ENCODE results near the gene LETM1.

LETM1 gene

GRCh38 chr4:1856071-1856942, at the start of gene LETM1:
LETM1 (minus strand) TSS chr4:1856156; CDS start chr4:1855950, 206 bp downstream.
- CTCF ChIA-PET, result interaction anchor here (1.3 kb wide), 1 partner anchor 10 kb away, joined by 3 read pairs; no protein-coding TSS in a partner anchor
- Mint-ChIP-seq H3K27ac (peak within 1 kb of the TSS; percentile 77), H3K27me3 (no peaks in the 10 kb centered on the region), H3K36me3 (peaks cover 6% of the 10 kb centered on the region), H3K9me3 (no peaks in the 10 kb centered on the region), H3K4me1 (peaks cover 44% of the 10 kb centered on the region), H3K4me3 (peak within 1 kb of the TSS; percentile 79)
- DNase-seq, result peak; percentile 96

GRCh38 chr4:1904042-1904441, 48.1 kb upstream of the LETM1 start:
- Mint-ChIP-seq H3K4me1 (peaks cover 92% of the 10 kb centered on the region), H3K36me3 (peaks cover 78% of the 10 kb centered on the region), H3K27ac (peak overlapping the region; percentile 14), H3K9me3 (no peaks in the 10 kb centered on the region), H3K27me3 (no peaks in the 10 kb centered on the region), H3K4me3 (no peak overlapping the region)
- DNase-seq, result no peak
- CTCF ChIA-PET, result no interaction called here

GRCh38 chr4:1903035-1903434, 47.1 kb upstream of the LETM1 start:
- H3K36me3 Mint-ChIP-seq, result peaks cover 75% of the 10 kb centered on the region
- H3K9me3 Mint-ChIP-seq, result no peaks in the 10 kb centered on the region
- no peak for DNase-seq
- H3K27me3 Mint-ChIP-seq, result no peaks in the 10 kb centered on the region
- CTCF ChIA-PET, result interaction anchor here (0.7 to 1.6 kb wide), 3 partner anchors 10 to 24 kb away, joined by 3 read pairs; no protein-coding TSS in a partner anchor
- H3K4me3 Mint-ChIP-seq, result no peak overlapping the region
- H3K4me1 Mint-ChIP-seq, result peaks cover 88% of the 10 kb centered on the region
- H3K27ac Mint-ChIP-seq, result peak overlapping the region; percentile 78

GRCh38 chr4:1902243-1902642, 46.3 kb upstream of the LETM1 start:
- CTCF ChIA-PET, result interaction anchor here (0.6 to 1.6 kb wide), 5 partner anchors 10 to 92 kb away, joined by 3 to 5 read pairs (median 3); no protein-coding TSS in a partner anchor
- H3K27me3 Mint-ChIP-seq, result no peaks in the 10 kb centered on the region
- no peaks in the 10 kb centered on the region for H3K9me3 Mint-ChIP-seq
- peaks cover 70% of the 10 kb centered on the region for H3K36me3 Mint-ChIP-seq
- peaks cover 85% of the 10 kb centered on the region for H3K4me1 Mint-ChIP-seq
- peak overlapping the region; percentile 58 for H3K27ac Mint-ChIP-seq
- H3K4me3 Mint-ChIP-seq, result no peak overlapping the region
- no peak for DNase-seq

GRCh38 chr4:1901127-1901526, 45.2 kb upstream of the LETM1 start:
- Mint-ChIP-seq H3K4me3 (no peak overlapping the region), H3K27ac (no peak overlapping the region), H3K4me1 (peaks cover 82% of the 10 kb centered on the region), H3K36me3 (peaks cover 67% of the 10 kb centered on the region), H3K9me3 (no peaks in the 10 kb centered on the region), H3K27me3 (no peaks in the 10 kb centered on the region)
- DNase-seq, result no peak
- CTCF ChIA-PET, result interaction anchor here (0.9 to 4.8 kb wide), 5 partner anchors 14 to 221 kb away, joined by 3 to 30 read pairs (median 16); no protein-coding TSS in a partner anchor

- Mint-ChIP-seq H3K4me3 (no peak overlapping the region), H3K36me3 (peaks cover 67% of the 10 kb centered on the region), H3K27ac (no peak overlapping the region), H3K27me3 (no peaks in the 10 kb centered on the region), H3K9me3 (no peaks in the 10 kb centered on the region), H3K4me1 (peaks cover 82% of the 10 kb centered on the region)
- CTCF ChIA-PET, result interaction anchor here (0.9 to 4.8 kb wide), 12 partner anchors 8 to 221 kb away, joined by 3 to 30 read pairs (median 5); no protein-coding TSS in a partner anchor
- no peak for DNase-seq
Measured at GRCh38 chr4:1900624-1901023, 44.7 kb upstream of the LETM1 start.

GRCh38 chr4:1900087-1900433, 44.1 kb upstream of the LETM1 start:
- H3K4me1 Mint-ChIP-seq, result peaks cover 82% of the 10 kb centered on the region
- H3K27me3 Mint-ChIP-seq, result no peaks in the 10 kb centered on the region
- DNase-seq, result no peak
- no peak overlapping the region for H3K4me3 Mint-ChIP-seq
- H3K36me3 Mint-ChIP-seq, result peaks cover 66% of the 10 kb centered on the region
- CTCF ChIA-PET, result interaction anchor here (0.7 to 4.8 kb wide), 26 partner anchors 9 to 222 kb away, joined by 3 to 30 read pairs (median 4); no protein-coding TSS in a partner anchor
- H3K27ac Mint-ChIP-seq, result peak overlapping the region; percentile 54
- no peaks in the 10 kb centered on the region for H3K9me3 Mint-ChIP-seq

- Mint-ChIP-seq H3K4me3 (no peak overlapping the region), H3K4me1 (peaks cover 80% of the 10 kb centered on the region), H3K9me3 (no peaks in the 10 kb centered on the region), H3K36me3 (peaks cover 63% of the 10 kb centered on the region), H3K27ac (peak overlapping the region; percentile 91), H3K27me3 (no peaks in the 10 kb centered on the region)
- CTCF ChIA-PET, result interaction anchor here (0.7 to 4.8 kb wide), 33 partner anchors 9 to 176 kb away, joined by 3 to 30 read pairs (median 4); no protein-coding TSS in a partner anchor
- DNase-seq, result peak; percentile 84
Measured at GRCh38 chr4:1899149-1900086, 43.5 kb upstream of the LETM1 start.

GRCh38 chr4:1898681-1899080, 42.7 kb upstream of the LETM1 start:
- CTCF ChIA-PET, result interaction anchor here (0.7 to 4.8 kb wide), 23 partner anchors 10 to 175 kb away, joined by 3 to 30 read pairs (median 5); no protein-coding TSS in a partner anchor
- DNase-seq, result no peak
- Mint-ChIP-seq H3K9me3 (no peaks in the 10 kb centered on the region), H3K36me3 (peaks cover 61% of the 10 kb centered on the region), H3K27ac (peak overlapping the region; percentile 91), H3K27me3 (no peaks in the 10 kb centered on the region), H3K4me1 (peaks cover 73% of the 10 kb centered on the region), H3K4me3 (no peak overlapping the region)

GRCh38 chr4:1898007-1898406, 42.1 kb upstream of the LETM1 start:
- H3K27me3 Mint-ChIP-seq, result no peaks in the 10 kb centered on the region
- DNase-seq, result no peak
- peaks cover 68% of the 10 kb centered on the region for H3K4me1 Mint-ChIP-seq
- peaks cover 57% of the 10 kb centered on the region for H3K36me3 Mint-ChIP-seq
- H3K4me3 Mint-ChIP-seq, result no peak overlapping the region
- peak overlapping the region; percentile 24 for H3K27ac Mint-ChIP-seq
- CTCF ChIA-PET, result interaction anchor here (0.6 to 4.8 kb wide), 8 partner anchors 18 to 1151 kb away, joined by 3 to 30 read pairs (median 4); no protein-coding TSS in a partner anchor
- no peaks in the 10 kb centered on the region for H3K9me3 Mint-ChIP-seq

GRCh38 chr4:1896658-1896991, 40.7 kb upstream of the LETM1 start:
- no peak for DNase-seq
- CTCF ChIA-PET, result interaction anchor here (4.8 kb wide), 2 partner anchors 23 to 42 kb away, joined by 16 to 30 read pairs; no protein-coding TSS in a partner anchor
- no peaks in the 10 kb centered on the region for H3K9me3 Mint-ChIP-seq
- peak overlapping the region; percentile 82 for H3K27ac Mint-ChIP-seq
- no peak overlapping the region for H3K4me3 Mint-ChIP-seq
- peaks cover 57% of the 10 kb centered on the region for H3K4me1 Mint-ChIP-seq
- peaks cover 51% of the 10 kb centered on the region for H3K36me3 Mint-ChIP-seq
- no peaks in the 10 kb centered on the region for H3K27me3 Mint-ChIP-seq

GRCh38 chr4:1895971-1896657, 40.2 kb upstream of the LETM1 start:
- peak overlapping the region; percentile 80 for H3K27ac Mint-ChIP-seq
- no peak for DNase-seq
- peaks cover 58% of the 10 kb centered on the region for H3K4me1 Mint-ChIP-seq
- H3K4me3 Mint-ChIP-seq, result no peak overlapping the region
- H3K36me3 Mint-ChIP-seq, result peaks cover 46% of the 10 kb centered on the region
- no peaks in the 10 kb centered on the region for H3K27me3 Mint-ChIP-seq
- no peaks in the 10 kb centered on the region for H3K9me3 Mint-ChIP-seq
- CTCF ChIA-PET, result interaction anchor here (1.2 to 4.8 kb wide), 2 partner anchors 9 to 22 kb away, joined by 4 to 30 read pairs; no protein-coding TSS in a partner anchor

- Mint-ChIP-seq H3K9me3 (no peaks in the 10 kb centered on the region), H3K27ac (no peak overlapping the region), H3K4me1 (peaks cover 36% of the 10 kb centered on the region), H3K36me3 (peaks cover 36% of the 10 kb centered on the region), H3K4me3 (no peak overlapping the region), H3K27me3 (no peaks in the 10 kb centered on the region)
- no peak for DNase-seq
- CTCF ChIA-PET, result interaction anchor here (0.9 kb wide), 1 partner anchor 11 kb away, joined by 4 read pairs; no protein-coding TSS in a partner anchor
Measured at GRCh38 chr4:1890979-1891570, 35.1 kb upstream of the LETM1 start.
